K562 (cell line): ENCODE data around the gene RBM20. TPM values are rescaled to one million over a fixed set of nuclear protein-coding genes. Genes with fewer than 3 reads are reported as not detected.

Experiments used
- ATAC-seq: fragments of 200-7000 bp; cut with Tn5 transposase; 3 replicates; pipeline ENCODE4 v1.9.1; 2020; ENCODE audit warnings: moderate library complexity
- BruUV-seq: library from RNA; stranded (reverse); fragments of 400-500 nt; replicated peaks from 2 replicates; lab custom pipeline; 2021; lab: Mats Ljungman, UMichigan
- CTCF ChIA-PET: fragments of 300-600 bp; formaldehyde crosslinking; extraction: SDS; loops from one replicate; lab custom pipeline; 2021; ENCODE audit warnings: low intra/inter-chr PET ratio; lab: Yijun Ruan, JAX
- POLR2A ChIA-PET: fragments of 300-600, 350-650 bp; sonication (Branson Sonifier 250); formaldehyde crosslinking; extraction: SDS; loops from one replicate; lab custom pipeline; 2021; ENCODE audit warnings: antibody characterized with exemption, inconsistent platforms; lab: Yijun Ruan, JAX
- DNase-seq, 4 experiments: peaks; one replicate each; pipeline versions ENCODE4 v3.0.0 to v3.0.0-alpha.2; 2011 to 2018; ENCODE audit warnings: low spot score in 3 of 4, mixed read lengths in 3 of 4; ENCODE audit errors: extremely low read depth in 1 of 4
- FAIRE-seq: peaks from 2 replicates; lab custom pipeline; 2011; peaks lifted over from hg19 to GRCh38; lab: Jason Lieb, UNC
- H2AFZ ChIP-seq: 2 replicates; pipeline ENCODE4 v1.6.0; 2011; ENCODE audit warnings: low read depth, low read length, control low read depth, inconsistent platforms
- H3K27ac ChIP-seq: fragments of 200-600 bp; 3 replicates; pipeline ENCODE4 v1.8.0; 2011; ENCODE audit warnings: low read depth, mild to moderate bottlenecking, control low read depth, inconsistent platforms, low read length, moderate library complexity, mixed read lengths; ENCODE audit errors: extremely low read depth
- H3K27me3 ChIP-seq, 2 experiments: fragments of 300-600 bp in 1 of 2; 2 replicates in 1 of 2; 3 replicates in 1 of 2; pipeline versions ENCODE4 v1.6.0 to v1.8.0; 2011; ENCODE audit warnings: inconsistent platforms in 2 of 2, low read length in 2 of 2, mild to moderate bottlenecking in 1 of 2, mixed read lengths in 1 of 2, moderate library complexity in 1 of 2; ENCODE audit not compliant: control insufficient read depth in 2 of 2, insufficient read depth in 2 of 2
- H3K36me3 ChIP-seq: fragments of 300-600 bp; 3 replicates; pipeline ENCODE4 v1.8.0; 2011; ENCODE audit warnings: mild to moderate bottlenecking, low read length, inconsistent platforms; ENCODE audit not compliant: control insufficient read depth, insufficient read depth
- H3K4me1 ChIP-seq, 2 experiments: fragments of 200-600 bp in 1 of 2; replicated peaks in 1 of 2; 2 replicates in 1 of 2; 3 replicates in 1 of 2; pipeline versions ENCODE4 v1.5.1 to v1.8.0; 2011; ENCODE audit warnings: inconsistent platforms in 2 of 2, low read length in 2 of 2, mild to moderate bottlenecking in 1 of 2, mixed read lengths in 1 of 2, moderate library complexity in 1 of 2; ENCODE audit not compliant: control insufficient read depth in 2 of 2, insufficient read depth in 2 of 2
- H3K4me2 ChIP-seq: 2 replicates; pipeline ENCODE4 v1.6.1; 2011; ENCODE audit warnings: low read length, control low read depth, inconsistent platforms, mixed read lengths; ENCODE audit not compliant: insufficient read depth
- H3K4me3 ChIP-seq: fragments of 200-600 bp; sonication (generic), shearing (Covaris generic); 2 replicates; pipeline ENCODE4 v1.5.1; 2016; ENCODE audit warnings: control low read depth, inconsistent platforms
- H3K79me2 ChIP-seq: fragments of 200-600 bp; 3 replicates; pipeline ENCODE4 v1.8.0; 2011; ENCODE audit warnings: low read length, inconsistent platforms; ENCODE audit not compliant: control insufficient read depth, insufficient read depth
- H3K9ac ChIP-seq, 2 experiments: 2 replicates each; pipeline versions ENCODE4 v1.6.0 to v1.6.1; 2011; ENCODE audit warnings: low read depth in 2 of 2, low read length in 2 of 2, control low read depth in 1 of 2, inconsistent platforms in 1 of 2, mild to moderate bottlenecking in 1 of 2, mixed read lengths in 1 of 2; ENCODE audit not compliant: insufficient read depth in 1 of 2
- H3K9me1 ChIP-seq: one replicate; pipeline ENCODE4 v1.6.0; 2011; ENCODE audit warnings: inconsistent platforms, mild to moderate bottlenecking, low read length, moderate library complexity; ENCODE audit not compliant: control insufficient read depth, insufficient read depth
- H3K9me3 ChIP-seq: replicated peaks from 2 replicates; pipeline ENCODE4 v1.5.1; 2011; ENCODE audit warnings: low read depth, low read length, inconsistent platforms; ENCODE audit not compliant: control insufficient read depth, insufficient read depth
- H4K20me1 ChIP-seq: replicated peaks from 2 replicates; pipeline ENCODE4 v1.6.1; 2011; ENCODE audit warnings: low read length, inconsistent platforms, mixed read lengths; ENCODE audit not compliant: control insufficient read depth, insufficient read depth
- BRCA1 ChIP-seq, 2 experiments: fragments of 450-650 bp in 1 of 2; sonication (generic) in 1 of 2; formaldehyde crosslinking in 1 of 2; IDR thresholded peaks; 2 replicates each; pipeline versions ENCODE4 v1.5.0 to v1.6.1; 2017 to 2020; ENCODE audit warnings: mild to moderate bottlenecking in 1 of 2, missing genetic modification reagents in 1 of 2
- CBX3 ChIP-seq, 2 experiments: IDR thresholded peaks; 1 replicate in 1 of 2; 2 replicates in 1 of 2; pipeline ENCODE4 v1.6.1; 2012; ENCODE audit warnings: inconsistent platforms in 2 of 2, low read length in 2 of 2, borderline replicate concordance in 1 of 2, control low read depth in 1 of 2
- ELK3 ChIP-seq: fragments of 450-650 bp; formaldehyde crosslinking; IDR thresholded peaks from 2 replicates; pipeline ENCODE4 v1.4.0; 2020; ENCODE audit warnings: mild to moderate bottlenecking
- ETV5 ChIP-seq: sonication (generic); formaldehyde crosslinking; IDR thresholded peaks from 2 replicates; pipeline ENCODE4 v1.4.0; 2020; ENCODE audit warnings: low read depth, mild to moderate bottlenecking, missing genetic modification reagents
- FOXM1 ChIP-seq, 2 experiments: fragments of 450-650 bp in 1 of 2; sonication (generic) in 1 of 2; formaldehyde crosslinking in 1 of 2; IDR thresholded peaks; 2 replicates each; pipeline versions ENCODE4 v1.6.1 to v1.9.0; 2017 to 2022; ENCODE audit warnings: low read depth in 2 of 2, mild to moderate bottlenecking in 2 of 2, missing genetic modification reagents in 1 of 2, moderate library complexity in 1 of 2
- GATA2 ChIP-seq: sonication (generic); formaldehyde crosslinking; IDR thresholded peaks from 2 replicates; pipeline ENCODE4 v1.4.0; 2020; ENCODE audit warnings: mild to moderate bottlenecking, missing genetic modification reagents
- MXD1 ChIP-seq: fragments of 250-450 bp; sonication (Bioruptor Pico); IDR thresholded peaks from 2 replicates; pipeline ENCODE4 v1.8.0; 2021; ENCODE audit warnings: borderline replicate concordance, mild to moderate bottlenecking, moderate library complexity; ENCODE audit not compliant: poor library complexity, severe bottlenecking
- NELFE ChIP-seq: IDR thresholded peaks from 2 replicates; pipeline ENCODE4 v1.6.1; 2011; ENCODE audit warnings: mild to moderate bottlenecking; ENCODE audit not compliant: insufficient read depth, insufficient read length
- RBFOX2 ChIP-seq: fragments of 200-400 bp; formaldehyde crosslinking; IDR thresholded peaks from 2 replicates; pipeline ENCODE4 v1.6.1; 2017; ENCODE audit warnings: low read depth, mild to moderate bottlenecking, low read length, moderate library complexity
- TSC22D4 ChIP-seq: fragments of 450-650 bp; IDR thresholded peaks from 2 replicates; pipeline ENCODE4 v1.6.1; 2016; ENCODE audit warnings: missing genetic modification characterization, missing biosample characterization, control low read depth
- ZNF668 ChIP-seq: fragments of 250-450 bp; sonication (Bioruptor Pico); IDR thresholded peaks from 2 replicates; pipeline ENCODE4 v1.8.0; 2022; ENCODE audit warnings: mild to moderate bottlenecking, inconsistent platforms
- WGBS: fragments of 100-300 bp; shearing (Covaris generic); methylation state at CpG from one replicate; pipeline ENCODE4 v1.1.6; 2016; ENCODE audit warnings: low coverage, mixed read lengths; ENCODE audit not compliant: insufficient coverage; ENCODE audit errors: missing lambda C conversion rate; 5-methylcytosine and 5-hydroxymethylcytosine counted together
- in situ Hi-C: fragments of 300-500 bp; cut with MboI; formaldehyde crosslinking; loops from 4 replicates; pipeline ENCODE4 v1.15.0; 2018; ENCODE audit warnings: inconsistent platforms, mixed read lengths
- intact Hi-C: fragments of 100-400 bp; cut with micrococcal nuclease; formaldehyde crosslinking; loops from 2 replicates; pipeline ENCODE4 v1.14.2; 2022
- polyA plus RNA-seq, 8 experiments: library from polyadenylated mRNA; depleted of rRNA in 4 of 8; stranded (reverse) in 5 of 8; unstranded in 3 of 8; fragments of >200 nt; fragmentation: Nextera tagmentation in 2 of 8; fragmentation: Illumina TruSeq in 1 of 8; extraction: Ambion mirVana in 2 of 8; extraction: Trizol in 1 of 8; gene quantifications; 2 replicates each; pipeline versions ENCODE4 v1.2.1 to v1.2.3, GENCODE V29; 2011 to 2014; ENCODE audit warnings: inconsistent platforms in 1 of 8, missing spikeins in 1 of 8
- total RNA-seq, 7 experiments: library from RNA; depleted of rRNA in 6 of 7; stranded (reverse); fragments of >200 nt in 6 of 7; fragmentation: Illumina TruSeq in 2 of 7; extraction: Trizol in 2 of 7; gene quantifications; 2 replicates each; pipeline versions ENCODE4 v1.2.1 to v1.2.3, GENCODE V29; 2011 to 2021; ENCODE audit warnings: low replicate concordance in 1 of 7

RBM20 gene
- total and polyA plus RNA-seq, 9 of the 15 experiments (the other 6 are each of a cell fraction or from before 2014, with no cell fraction given), result 0.63 to 5.7 (median 3.2) TPM

- no peak for ATAC-seq
- FAIRE-seq, result no peak
- intact Hi-C loops (no loop called here), in situ Hi-C loops (no loop called here)
- Histone ChIP-seq H3K4me2 (no peak overlapping the region), H3K9me1 (no peaks in the 10 kb centered on the region), H3K4me3 (no peak overlapping the region), H3K9ac (no peak overlapping the region), H3K36me3 (no peaks in the 10 kb centered on the region), H3K27ac (no peak overlapping the region), H3K4me1 (peaks cover 0 to 3% of the 10 kb centered on the region in 2 experiments; a peak in 1 of 5 replicates), H4K20me1 (peaks cover 18% of the 10 kb centered on the region), H3K27me3 (no peaks in the 10 kb centered on the region), H3K9me3 (no peaks in the 10 kb centered on the region), H2AFZ (no peak overlapping the region), H3K79me2 (no peaks in the 10 kb centered on the region)
- no TSS peak for BruUV-seq
- TF ChIP-seq ETV5 (CRISPR knock-in tag) (no peak), TSC22D4 (tag) (no peak), FOXM1 (IDR thresholded peaks at IDR 0.05; ENCODE audit: low read depth) (no peak), FOXM1 (CRISPR knock-in tag; IDR thresholded peaks at IDR 0.05; ENCODE audit: low read depth) (no peak), CBX3 (IDR thresholded peaks at IDR 0.05; ENCODE audit: borderline replicate concordance in 1 of 2, low read length in 2 of 2) (no peak), RBFOX2 (no peak), ELK3 (CRISPR knock-in tag) (no peak), NELFE (no peak), ZNF668 (CRISPR knock-in tag) (no peak), GATA2 (CRISPR knock-in tag) (no peak), BRCA1 (IDR thresholded peaks at IDR 0.05) (no peak), BRCA1 (CRISPR knock-in tag; IDR thresholded peaks at IDR 0.05) (no peak), MXD1 (CRISPR knock-in tag) (no peak)
- CTCF ChIA-PET, result no interaction called here
- POLR2A ChIA-PET, result interaction anchor here (0.7 kb wide), 1 partner anchor 75 kb away, joined by 3 read pairs; no protein-coding TSS in a partner anchor
- WGBS, result 62% methylated on average over 10 of the region's 11 CpGs
- DNase-seq, result no peak
Observed at GRCh38 chr10:110730345-110731050, 86.4 kb downstream of the RBM20 start.
